Skin of body (tissue), 2 donors: Measurements from ENCODE around the gene SNX1. TPM values are rescaled to one million over a fixed set of nuclear protein-coding genes. Genes with fewer than 3 reads are reported as not detected.
"Not testable (repeated sequence)": the region's sequence is repeated elsewhere in the genome, so short reads cannot be mapped to it uniquely, and the experiment has no call there.

Source experiments
- DNase-seq: peaks from one replicate; lab custom pipeline; 2025; lab: John Stamatoyannopoulos, UW
- total RNA-seq: library from RNA; depleted of rRNA; stranded (reverse); fragments of >200 nt; gene quantifications from one replicate; pipeline ENCODE4 v1.2.3, GENCODE V29; 2014

The SNX1 gene
- total RNA-seq: 58.2 TPM

- peak; percentile 96 for DNase-seq
Measured at GRCh38 chr15:64095795-64096667, at the start of gene SNX1. Gene SNX1, plus strand, starts transcription at chr15:64095982. Its CDS starts 32 bp downstream, at chr15:64096014.

GRCh38 chr15:64046421-64047153 lies 49.2 kb upstream of the SNX1 start, which contains the start of gene DAPK2:
Gene DAPK2, minus strand, starts transcription at chr15:64046485. Its CDS starts 6,224 bp downstream, at chr15:64040261.
- DNase-seq: peak; percentile 6

- no peak for DNase-seq
Measured at GRCh38 chr15:64048781-64049460, 46.9 kb upstream of the SNX1 start.

GRCh38 chr15:64050281-64051092 lies 45.3 kb upstream of the SNX1 start:
- no peak for DNase-seq

GRCh38 chr15:64051093-64051402 lies 44.7 kb upstream of the SNX1 start:
- no peak for DNase-seq

GRCh38 chr15:64051407-64052259 lies 44.1 kb upstream of the SNX1 start:
- no peak for DNase-seq

- no peak for DNase-seq
Measured at GRCh38 chr15:64052925-64053491, 42.8 kb upstream of the SNX1 start.

GRCh38 chr15:64053674-64054073 lies 42.1 kb upstream of the SNX1 start:
- DNase-seq: not testable (repeated sequence)

- DNase-seq: no peak
Measured at GRCh38 chr15:64058279-64058678, 37.5 kb upstream of the SNX1 start.

- DNase-seq: not testable (repeated sequence)
Measured at GRCh38 chr15:64059104-64059503, 36.7 kb upstream of the SNX1 start.

GRCh38 chr15:64060716-64061115 lies 35.1 kb upstream of the SNX1 start:
- DNase-seq: no peak

GRCh38 chr15:64066451-64066850 lies 29.3 kb upstream of the SNX1 start:
- DNase-seq: no peak

- peak; percentile 11 for DNase-seq
Measured at GRCh38 chr15:64067564-64068030, 28.2 kb upstream of the SNX1 start.

GRCh38 chr15:64068133-64068532 lies 27.6 kb upstream of the SNX1 start:
- DNase-seq: no peak

GRCh38 chr15:64070106-64070505 lies 25.7 kb upstream of the SNX1 start:
- no peak for DNase-seq

- DNase-seq: no peak
Measured at GRCh38 chr15:64070965-64071851, 24.6 kb upstream of the SNX1 start.

GRCh38 chr15:64071931-64072765 lies 23.6 kb upstream of the SNX1 start:
- DNase-seq: no peak

- DNase-seq: no peak
Measured at GRCh38 chr15:64072812-64073211, 23.0 kb upstream of the SNX1 start.
